ENCODE results near the gene PLEKHO1. TPM values are rescaled to one million over a fixed set of nuclear protein-coding genes. Genes with fewer than 3 reads are reported as not detected.

PLEKHO1 gene
- total RNA-seq, 1 donor from 2014 or later, result 72.0 TPM

DNA sequence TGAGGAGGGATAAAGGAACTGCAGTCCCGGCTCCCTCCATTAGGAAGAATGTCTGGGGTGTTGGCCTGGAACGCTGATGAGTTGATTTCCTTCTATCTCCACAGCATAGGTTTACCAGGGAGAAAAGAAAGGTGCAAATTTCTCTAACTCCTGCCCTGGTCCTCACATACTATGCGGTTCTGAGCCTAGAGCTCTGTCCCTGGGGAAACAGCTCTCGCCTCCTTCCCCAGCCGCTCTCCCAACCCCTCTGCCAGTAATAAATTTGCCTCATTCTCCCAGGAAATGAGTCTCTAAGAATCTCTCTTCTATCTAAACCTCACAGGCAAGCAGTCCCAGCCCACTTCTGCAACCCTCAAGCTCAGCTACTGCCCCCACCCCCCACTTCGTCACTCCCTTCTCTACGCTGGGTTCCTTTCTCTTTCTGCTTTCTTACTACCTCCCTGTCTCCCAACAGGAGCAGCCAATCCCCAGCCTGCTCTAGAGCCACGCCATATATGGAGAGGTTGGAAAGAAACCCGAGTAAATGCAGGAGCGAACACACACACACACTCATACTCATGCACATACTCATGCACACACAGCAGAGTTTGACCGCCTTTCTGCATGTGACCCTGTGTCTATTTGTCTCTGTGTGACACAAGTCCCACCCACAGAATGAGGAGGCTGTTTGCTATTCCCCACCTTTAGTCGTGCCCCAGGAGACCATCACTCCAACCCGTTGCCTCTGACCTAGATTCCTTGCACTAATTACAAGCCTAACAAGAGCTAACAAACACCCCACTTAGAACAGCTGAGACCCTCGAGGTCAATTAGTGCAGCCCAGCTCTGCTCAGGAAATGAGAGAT is 13.4 kb downstream of the PLEKHO1 start:
- Mint-ChIP-seq H3K27me3 (no peaks in the 10 kb centered on the region), H3K4me3 (peak overlapping the region; percentile 84), H3K27ac (peak overlapping the region; percentile 100), H3K4me1 (ENCODE audit: unreplicated experiment) (peaks cover 55% of the 10 kb centered on the region), H3K9me3 (no peaks in the 10 kb centered on the region), H3K36me3 (peaks cover 15% of the 10 kb centered on the region)
- DNase-seq (ENCODE audit: extremely low spot score, unreplicated experiment), result peak; percentile 81
- TF ChIP-seq, protein P1, sequence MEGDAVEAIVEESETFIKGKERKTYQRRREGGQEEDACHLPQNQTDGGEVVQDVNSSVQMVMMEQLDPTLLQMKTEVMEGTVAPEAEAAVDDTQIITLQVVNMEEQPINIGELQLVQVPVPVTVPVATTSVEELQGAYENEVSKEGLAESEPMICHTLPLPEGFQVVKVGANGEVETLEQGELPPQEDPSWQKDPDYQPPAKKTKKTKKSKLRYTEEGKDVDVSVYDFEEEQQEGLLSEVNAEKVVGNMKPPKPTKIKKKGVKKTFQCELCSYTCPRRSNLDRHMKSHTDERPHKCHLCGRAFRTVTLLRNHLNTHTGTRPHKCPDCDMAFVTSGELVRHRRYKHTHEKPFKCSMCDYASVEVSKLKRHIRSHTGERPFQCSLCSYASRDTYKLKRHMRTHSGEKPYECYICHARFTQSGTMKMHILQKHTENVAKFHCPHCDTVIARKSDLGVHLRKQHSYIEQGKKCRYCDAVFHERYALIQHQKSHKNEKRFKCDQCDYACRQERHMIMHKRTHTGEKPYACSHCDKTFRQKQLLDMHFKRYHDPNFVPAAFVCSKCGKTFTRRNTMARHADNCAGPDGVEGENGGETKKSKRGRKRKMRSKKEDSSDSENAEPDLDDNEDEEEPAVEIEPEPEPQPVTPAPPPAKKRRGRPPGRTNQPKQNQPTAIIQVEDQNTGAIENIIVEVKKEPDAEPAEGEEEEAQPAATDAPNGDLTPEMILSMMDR (conservative IDR thresholded peaks at IDR 0.05), result peak; percentile 64

DNA sequence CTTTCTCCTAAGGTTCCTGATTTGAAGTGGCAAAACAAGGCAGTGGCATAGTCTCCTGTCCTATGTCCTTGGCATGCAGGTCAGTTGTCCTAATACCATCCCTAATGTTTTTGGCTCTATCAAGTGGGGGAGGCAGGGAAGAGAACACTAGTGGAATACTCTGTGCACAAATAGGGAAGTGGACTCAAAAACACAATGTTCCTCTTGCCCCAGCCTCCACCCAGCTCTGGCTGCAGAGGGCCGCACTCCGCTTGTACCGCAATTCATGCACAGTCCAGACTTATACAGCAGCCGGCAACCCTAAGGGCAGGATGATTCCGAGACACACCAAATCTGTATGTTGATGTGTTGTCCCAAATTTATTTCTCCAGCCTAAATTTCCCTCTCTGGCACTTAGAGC is 14.5 kb downstream of the PLEKHO1 start:
- H3K36me3 Mint-ChIP-seq, result peaks cover 13% of the 10 kb centered on the region
- no peak for DNase-seq (ENCODE audit: extremely low spot score, unreplicated experiment)
- TF ChIP-seq, protein P1 (conservative IDR thresholded peaks at IDR 0.05), result no peak
- H3K4me1 Mint-ChIP-seq (ENCODE audit: unreplicated experiment), result peaks cover 58% of the 10 kb centered on the region
- no peaks in the 10 kb centered on the region for H3K27me3 Mint-ChIP-seq
- no peaks in the 10 kb centered on the region for H3K9me3 Mint-ChIP-seq
- H3K4me3 Mint-ChIP-seq, result no peak overlapping the region
- peak overlapping the region; percentile 100 for H3K27ac Mint-ChIP-seq

DNA sequence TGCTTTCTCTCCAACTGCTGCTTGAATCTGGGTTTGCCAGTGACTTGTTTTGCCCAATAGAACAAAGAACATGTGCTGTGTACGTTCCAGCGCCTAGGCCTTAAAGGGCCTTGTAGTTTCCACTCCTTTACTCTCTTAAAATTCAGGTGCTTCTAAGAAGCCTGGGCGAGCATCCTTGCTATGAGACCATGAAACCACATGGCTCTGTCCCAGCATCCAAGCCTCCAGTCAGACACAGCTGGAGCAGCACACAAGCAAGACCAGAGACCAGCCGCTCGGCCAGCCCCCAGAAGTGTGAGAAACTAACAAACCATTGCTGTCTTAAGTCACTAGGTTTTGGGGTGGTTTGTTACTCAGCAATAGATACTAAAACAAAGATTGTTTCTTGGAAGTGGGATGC is 15.1 kb downstream of the PLEKHO1 start:
- peaks cover 9% of the 10 kb centered on the region for H3K36me3 Mint-ChIP-seq
- DNase-seq (ENCODE audit: extremely low spot score, unreplicated experiment), result no peak
- no peak overlapping the region for H3K4me3 Mint-ChIP-seq
- TF ChIP-seq, protein P1 (conservative IDR thresholded peaks at IDR 0.05), result no peak
- no peaks in the 10 kb centered on the region for H3K9me3 Mint-ChIP-seq
- peaks cover 58% of the 10 kb centered on the region for H3K4me1 Mint-ChIP-seq (ENCODE audit: unreplicated experiment)
- H3K27me3 Mint-ChIP-seq, result no peaks in the 10 kb centered on the region
- H3K27ac Mint-ChIP-seq, result peak overlapping the region; percentile 73

DNA sequence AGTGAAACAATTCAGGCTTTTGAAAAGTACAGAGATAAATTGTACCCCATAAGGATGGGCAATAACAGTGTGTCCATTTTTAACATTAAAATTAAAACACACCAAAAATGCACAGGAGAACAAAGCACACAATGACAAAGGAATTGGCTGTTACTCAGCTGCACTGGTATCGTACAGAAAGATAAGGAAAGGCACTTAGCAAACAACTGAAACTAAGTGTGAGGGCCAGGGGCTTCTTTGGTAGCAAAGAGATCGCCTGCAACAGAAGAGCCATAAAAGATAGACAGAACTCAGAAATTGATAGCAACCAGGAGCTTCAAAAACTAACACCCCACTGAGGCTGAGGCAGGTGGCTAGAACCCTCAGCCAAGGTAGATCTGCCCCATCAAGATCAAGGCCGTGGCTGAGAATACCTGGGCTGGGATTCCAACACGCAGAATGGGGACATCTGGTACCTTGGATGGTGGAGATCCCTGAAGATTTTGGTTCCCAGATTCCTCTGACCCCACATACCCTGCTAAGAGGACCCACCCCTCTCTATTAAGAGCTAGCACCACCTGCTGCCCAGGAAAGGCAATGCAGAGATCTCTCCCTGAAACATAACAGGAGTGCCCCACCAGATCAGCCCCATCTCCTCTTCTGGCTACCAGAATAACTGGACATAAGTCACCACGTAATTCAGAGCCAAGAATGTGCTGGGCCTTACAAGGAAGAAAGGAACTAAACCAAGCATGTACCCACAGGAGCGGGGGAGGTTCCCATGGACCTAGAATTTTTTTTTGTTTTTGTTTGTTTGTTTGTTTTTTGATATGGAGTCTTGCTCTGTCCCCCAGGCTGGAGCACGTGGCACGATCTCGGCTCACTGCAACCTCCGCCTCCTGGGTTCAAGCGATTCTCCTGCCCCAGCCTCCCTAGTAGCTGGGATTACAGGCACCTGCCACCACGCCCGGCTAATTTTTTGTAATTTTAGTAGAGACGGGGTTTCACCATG is 16.2 kb downstream of the PLEKHO1 start:
- Mint-ChIP-seq H3K4me3 (no peak overlapping the region), H3K4me1 (ENCODE audit: unreplicated experiment) (peaks cover 53% of the 10 kb centered on the region), H3K9me3 (no peaks in the 10 kb centered on the region), H3K36me3 (peaks cover 4% of the 10 kb centered on the region), H3K27me3 (no peaks in the 10 kb centered on the region), H3K27ac (peak overlapping the region; percentile 73)
- no peak for DNase-seq (ENCODE audit: extremely low spot score, unreplicated experiment)
- TF ChIP-seq, protein P1 (conservative IDR thresholded peaks at IDR 0.05), result peak; percentile 75

DNA sequence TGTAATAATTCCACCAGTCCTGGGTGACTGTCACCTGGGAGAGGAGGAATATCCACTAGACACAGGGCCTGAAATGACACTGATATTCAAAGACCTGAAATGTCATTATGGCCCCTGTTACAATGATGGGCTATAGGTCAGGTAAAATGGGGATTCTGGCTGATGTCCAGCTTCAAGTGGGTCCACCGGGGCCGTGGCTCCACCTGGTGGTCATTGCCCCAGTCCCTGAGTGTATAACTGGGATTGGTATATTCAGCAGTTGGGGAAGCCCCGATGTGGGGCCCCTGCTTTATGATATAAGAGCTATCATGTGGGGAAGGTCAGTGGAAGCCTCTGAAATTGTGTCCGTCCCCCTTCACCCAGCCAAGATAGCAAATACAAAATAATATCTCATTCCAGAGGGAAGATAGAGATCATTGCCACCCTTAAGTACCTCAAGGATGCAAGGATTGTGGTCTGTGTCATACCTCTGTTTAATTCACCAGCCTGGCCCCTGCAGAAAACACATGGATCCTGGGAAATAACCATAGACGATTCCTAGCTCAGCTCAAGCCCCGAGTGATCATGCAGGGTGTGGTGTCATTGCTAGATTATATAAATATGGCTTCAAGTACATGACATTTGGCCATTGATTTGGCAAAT is 19.4 kb downstream of the PLEKHO1 start:
- Mint-ChIP-seq H3K4me1 (ENCODE audit: unreplicated experiment) (peaks cover 34% of the 10 kb centered on the region), H3K27me3 (no peaks in the 10 kb centered on the region), H3K9me3 (no peaks in the 10 kb centered on the region), H3K27ac (no peak overlapping the region), H3K4me3 (no peak overlapping the region), H3K36me3 (no peaks in the 10 kb centered on the region)
- TF ChIP-seq, protein P1 (conservative IDR thresholded peaks at IDR 0.05), result peak; percentile 83
- DNase-seq (ENCODE audit: extremely low spot score, unreplicated experiment), result no peak

Data from type B pancreatic cell (in vitro differentiated cells).